CMK (cell line): ENCODE results near the gene GOLT1B.
"Not testable (repeated sequence)": the region's sequence is repeated elsewhere in the genome, so short reads cannot be mapped to it uniquely, and the experiment has no call there.

ENCODE experiments used
- DNase-seq: peaks from one replicate; pipeline ENCODE4 v3.0.0-alpha.2; 2010; ENCODE audit warnings: low read depth

The GOLT1B gene

GRCh38 chr12:21501258-21502163 lies at the start of gene GOLT1B, which contains the start of gene RECQL:
TSS of gene GOLT1B (plus strand) at chr12:21501789. CDS start at chr12:21501924, 135 bp downstream.
TSS of gene RECQL (minus strand) at chr12:21501635. CDS start at chr12:21499570, 2,065 bp downstream.
- peak; percentile 88 for DNase-seq

GRCh38 chr12:21453312-21453852 lies 48.2 kb upstream of the GOLT1B start:
- DNase-seq, result no peak

- no peak for DNase-seq
Observed at GRCh38 chr12:21456291-21456780, 45.3 kb upstream of the GOLT1B start.

- DNase-seq, result no peak
Observed at GRCh38 chr12:21459474-21459873, 42.1 kb upstream of the GOLT1B start.

- not testable (repeated sequence) for DNase-seq
Observed at GRCh38 chr12:21467334-21467733, 34.3 kb upstream of the GOLT1B start.

- no peak for DNase-seq
Observed at GRCh38 chr12:21471294-21471693, 30.3 kb upstream of the GOLT1B start.

GRCh38 chr12:21472197-21472823 lies 29.3 kb upstream of the GOLT1B start:
- DNase-seq, result no peak

GRCh38 chr12:21475552-21475951 lies 26.0 kb upstream of the GOLT1B start:
- no peak for DNase-seq

GRCh38 chr12:21476949-21477348 lies 24.6 kb upstream of the GOLT1B start:
- DNase-seq, result no peak

- DNase-seq, result peak; percentile 58
Observed at GRCh38 chr12:21478756-21479455, 22.7 kb upstream of the GOLT1B start.

- DNase-seq, result no peak
Observed at GRCh38 chr12:21483531-21483930, 18.1 kb upstream of the GOLT1B start.

GRCh38 chr12:21485998-21486397 lies 15.6 kb upstream of the GOLT1B start:
- no peak for DNase-seq

- no peak for DNase-seq
Observed at GRCh38 chr12:21499765-21500164, 1.8 kb upstream of the GOLT1B start.

- DNase-seq, result no peak
Observed at GRCh38 chr12:21500786-21501257, 767 bp upstream of the GOLT1B start.

GRCh38 chr12:21502164-21502496 lies 541 bp downstream of the GOLT1B start:
- DNase-seq, result no peak

- no peak for DNase-seq
Observed at GRCh38 chr12:21502872-21503271, 1.3 kb downstream of the GOLT1B start.

- no peak for DNase-seq
Observed at GRCh38 chr12:21505888-21506287, 4.3 kb downstream of the GOLT1B start.

- DNase-seq, result no peak
Observed at GRCh38 chr12:21507849-21508248, 6.3 kb downstream of the GOLT1B start.

GRCh38 chr12:21509768-21510167 lies 8.2 kb downstream of the GOLT1B start:
- no peak for DNase-seq

- DNase-seq, result no peak
Observed at GRCh38 chr12:21516281-21516680, 14.7 kb downstream of the GOLT1B start.

- no peak for DNase-seq
Observed at GRCh38 chr12:21518451-21518850, 16.9 kb downstream of the GOLT1B start.

GRCh38 chr12:21521541-21521940 lies 20.0 kb downstream of the GOLT1B start:
- no peak for DNase-seq
